Subcutaneous abdominal adipose tissue (tissue), 5 donors: ENCODE data around the gene THEM5.

Source experiments
- H3K27ac ChIP-seq: one replicate; pipeline ENCODE4 v1.7.0; 2013; ENCODE audit warnings: low read depth, mild to moderate bottlenecking, inconsistent platforms, low read length, moderate library complexity
- H3K27me3 ChIP-seq, 5 donors: one replicate each; pipeline ENCODE4 v1.7.0; 2013; ENCODE audit warnings: low read length in 5 of 5, inconsistent platforms in 1 of 5; ENCODE audit not compliant: control insufficient read depth in 5 of 5, insufficient read depth in 4 of 5
- H3K36me3 ChIP-seq, 5 donors: one replicate each; pipeline ENCODE4 v1.7.0; 2013; ENCODE audit warnings: low read length in 5 of 5; ENCODE audit not compliant: control insufficient read depth in 5 of 5, insufficient read depth in 5 of 5
- H3K4me1 ChIP-seq, 5 donors: one replicate each; pipeline ENCODE4 v1.7.0; 2013; ENCODE audit warnings: low read length in 5 of 5, mild to moderate bottlenecking in 3 of 5, moderate library complexity in 1 of 5; ENCODE audit not compliant: control insufficient read depth in 5 of 5, insufficient read depth in 5 of 5
- H3K4me3 ChIP-seq, 5 donors: one replicate each; pipeline ENCODE4 v1.7.0; 2013; ENCODE audit warnings: low read length in 5 of 5, low read depth in 1 of 5
- H3K9ac ChIP-seq, 5 donors: one replicate each; pipeline ENCODE4 v1.7.0; 2013; ENCODE audit warnings: low read length in 5 of 5, mild to moderate bottlenecking in 4 of 5, moderate library complexity in 3 of 5
- H3K9me3 ChIP-seq, 5 donors: one replicate each; pipeline ENCODE4 v1.7.0; 2013; ENCODE audit warnings: low read length in 5 of 5; ENCODE audit not compliant: control insufficient read depth in 5 of 5
- donor health status: healthy.
- donor health status: healthy.
- donor health status: healthy.
- donor health status: healthy.
- donor health status: healthy.

The THEM5 gene

GRCh38 chr1:151834239-151834638 lies 19.3 kb downstream of the THEM5 start:
- Histone ChIP-seq H3K4me1 (peaks cover 0 to 45% (median 33%) of the 10 kb centered on the region in 5 donors), H3K4me3 (no peak overlapping the region), H3K36me3 (no peaks in the 10 kb centered on the region), H3K27me3 (peaks cover 0 to 17% (median 12%) of the 10 kb centered on the region in 5 donors), H3K9ac (no peak overlapping the region), H3K9me3 (no peaks in the 10 kb centered on the region), H3K27ac (no peak overlapping the region)

- H3K9ac ChIP-seq, result no peak overlapping the region
- H3K4me3 ChIP-seq, result no peak overlapping the region
- no peaks in the 10 kb centered on the region for H3K9me3 ChIP-seq
- H3K36me3 ChIP-seq, result no peaks in the 10 kb centered on the region
- peaks cover 0 to 13% (median 5%) of the 10 kb centered on the region in 5 donors for H3K27me3 ChIP-seq
- H3K4me1 ChIP-seq, result peaks cover 0 to 46% (median 30%) of the 10 kb centered on the region in 5 donors
- no peak overlapping the region for H3K27ac ChIP-seq
Observed at GRCh38 chr1:151833172-151833900, 20.2 kb downstream of the THEM5 start.

- H3K4me1 ChIP-seq, result peaks cover 0 to 51% (median 34%) of the 10 kb centered on the region in 5 donors
- no peaks in the 10 kb centered on the region for H3K9me3 ChIP-seq
- peaks cover 0 to 7% (median 4%) of the 10 kb centered on the region in 5 donors for H3K27me3 ChIP-seq
- no peaks in the 10 kb centered on the region for H3K36me3 ChIP-seq
- no peak overlapping the region for H3K27ac ChIP-seq
- H3K4me3 ChIP-seq, result peak overlapping the region in 1 of 5 donors; percentile 34
- peak overlapping the region in 1 of 5 donors; percentile 5 for H3K9ac ChIP-seq
Observed at GRCh38 chr1:151832318-151832980, 21.1 kb downstream of the THEM5 start.

- no peaks in the 10 kb centered on the region for H3K36me3 ChIP-seq
- no peaks in the 10 kb centered on the region for H3K9me3 ChIP-seq
- H3K27ac ChIP-seq, result no peak within 1 kb of the TSS
- no peaks in the 10 kb centered on the region for H3K27me3 ChIP-seq
- H3K9ac ChIP-seq, result peak within 1 kb of the TSS in 1 of 5 donors; percentile 34
- peaks cover 0 to 51% (median 34%) of the 10 kb centered on the region in 5 donors for H3K4me1 ChIP-seq
- peak within 1 kb of the TSS in 1 of 5 donors; percentile 34 for H3K4me3 ChIP-seq
Observed at GRCh38 chr1:151831605-151832004, 21.9 kb downstream of the THEM5 start, which contains the start of gene RORC. Gene RORC (minus strand): TSS chr1:151831802. CDS start chr1:151831764, 38 bp downstream.

GRCh38 chr1:151831256-151831591 lies 22.3 kb downstream of the THEM5 start:
- Histone ChIP-seq H3K9me3 (no peaks in the 10 kb centered on the region), H3K4me1 (peaks cover 0 to 53% (median 35%) of the 10 kb centered on the region in 5 donors), H3K36me3 (no peaks in the 10 kb centered on the region), H3K9ac (peak overlapping the region in 1 of 5 donors; percentile 34), H3K27ac (no peak overlapping the region), H3K27me3 (no peaks in the 10 kb centered on the region), H3K4me3 (peak overlapping the region in 1 of 5 donors; percentile 12)

GRCh38 chr1:151830055-151830454 lies 23.5 kb downstream of the THEM5 start:
- Histone ChIP-seq H3K9me3 (no peaks in the 10 kb centered on the region), H3K9ac (no peak overlapping the region), H3K27ac (no peak overlapping the region), H3K4me3 (no peak overlapping the region), H3K27me3 (no peaks in the 10 kb centered on the region), H3K36me3 (no peaks in the 10 kb centered on the region), H3K4me1 (peaks cover 0 to 65% (median 43%) of the 10 kb centered on the region in 5 donors)

GRCh38 chr1:151829352-151830046 lies 24.0 kb downstream of the THEM5 start:
- H3K4me3 ChIP-seq, result no peak overlapping the region
- H3K9me3 ChIP-seq, result no peaks in the 10 kb centered on the region
- H3K27ac ChIP-seq, result no peak overlapping the region
- H3K4me1 ChIP-seq, result peaks cover 0 to 68% (median 43%) of the 10 kb centered on the region in 5 donors
- H3K9ac ChIP-seq, result no peak overlapping the region
- no peaks in the 10 kb centered on the region for H3K36me3 ChIP-seq
- no peaks in the 10 kb centered on the region for H3K27me3 ChIP-seq

GRCh38 chr1:151828921-151829320 lies 24.6 kb downstream of the THEM5 start:
- Histone ChIP-seq H3K9me3 (no peaks in the 10 kb centered on the region), H3K9ac (no peak overlapping the region), H3K36me3 (no peaks in the 10 kb centered on the region), H3K27me3 (no peaks in the 10 kb centered on the region), H3K27ac (no peak overlapping the region), H3K4me3 (no peak overlapping the region), H3K4me1 (peaks cover 0 to 68% (median 43%) of the 10 kb centered on the region in 5 donors)

GRCh38 chr1:151827853-151828252 lies 25.7 kb downstream of the THEM5 start:
- H3K4me3 ChIP-seq, result no peak overlapping the region
- no peak overlapping the region for H3K27ac ChIP-seq
- H3K4me1 ChIP-seq, result peaks cover 0 to 65% (median 41%) of the 10 kb centered on the region in 5 donors
- no peaks in the 10 kb centered on the region for H3K9me3 ChIP-seq
- peaks cover 0 to 3% (median 0%) of the 10 kb centered on the region in 5 donors for H3K27me3 ChIP-seq
- no peaks in the 10 kb centered on the region for H3K36me3 ChIP-seq
- no peak overlapping the region for H3K9ac ChIP-seq
